Lower lobe of right lung (tissue), 2 donors: ENCODE measurements around the gene EPS8L3. TPM values are rescaled to one million over a fixed set of nuclear protein-coding genes. Genes with fewer than 3 reads are reported as not detected.

Experiments
- ATAC-seq, 2 donors: fragments of 200-7000 bp; cut with Tn5 transposase; one replicate each; pipeline ENCODE4 v1.9.1; 2020 to 2022; ENCODE audit warnings: mild to moderate bottlenecking in 2 of 2, moderate library complexity in 2 of 2
- DNase-seq: peaks from one replicate; pipeline ENCODE4 v3.0.0-alpha.2; 2020
- H3K27ac ChIP-seq: fragments of 200-600 bp; one replicate; pipeline ENCODE4 v1.8.0; 2022
- H3K27me3 ChIP-seq: fragments of 200-600 bp; one replicate; pipeline ENCODE4 v1.8.0; 2022; ENCODE audit warnings: low read depth
- H3K36me3 ChIP-seq: fragments of 200-600 bp; one replicate; pipeline ENCODE4 v1.8.0; 2022; ENCODE audit warnings: mild to moderate bottlenecking
- H3K4me1 ChIP-seq: fragments of 200-600 bp; one replicate; pipeline ENCODE4 v1.8.0; 2022
- H3K4me3 ChIP-seq: fragments of 200-600 bp; one replicate; pipeline ENCODE4 v1.8.0; 2022; ENCODE audit warnings: mild to moderate bottlenecking
- H3K9me3 ChIP-seq: fragments of 200-600 bp; one replicate; pipeline ENCODE4 v1.8.0; 2022
- CTCF ChIP-seq: fragments of 200-600 bp; IDR thresholded peaks from one replicate; pipeline ENCODE4 v1.8.0; 2022; ENCODE audit warnings: antibody characterized with exemption, mild to moderate bottlenecking
- intact Hi-C: fragments of 100-400 bp; cut with DNase I; formaldehyde crosslinking; loops from one replicate; pipeline ENCODE4 v1.11.0; 2022
- total RNA-seq: library from RNA; stranded (reverse); fragmentation: NEBNext Ultra II Directional; extraction: Animal tissue kit (Norgen Biotek cat#: 25700); gene quantifications from one replicate; pipeline ENCODE4 v1.2.1, GENCODE V29; 2021
- donor health status: DM: no; HTN: yes; CAD: no; lungs with severe emphysema.

The EPS8L3 gene
- total RNA-seq, 1 donor from 2014 or later, result not detected

- Histone ChIP-seq H3K27me3 (no peaks in the 10 kb centered on the region), H3K27ac (peak overlapping the region; percentile 18), H3K9me3 (no peaks in the 10 kb centered on the region), H3K4me3 (no peak overlapping the region), H3K36me3 (no peaks in the 10 kb centered on the region), H3K4me1 (peaks cover 42% of the 10 kb centered on the region)
- DNase-seq (no peak), ATAC-seq (peak in 1 of 2 donors; percentile 45)
- TF ChIP-seq CTCF, result no peak
- intact Hi-C loops, result no loop called here
Measured at GRCh38 chr1:109806733-109807400, 43.1 kb upstream of the EPS8L3 start.

- H3K27me3 ChIP-seq, result no peaks in the 10 kb centered on the region
- no peak for TF ChIP-seq CTCF
- H3K4me1 ChIP-seq, result peaks cover 42% of the 10 kb centered on the region
- H3K36me3 ChIP-seq, result no peaks in the 10 kb centered on the region
- intact Hi-C loops, result no loop called here
- no peak overlapping the region for H3K27ac ChIP-seq
- no peaks in the 10 kb centered on the region for H3K9me3 ChIP-seq
- no peak overlapping the region for H3K4me3 ChIP-seq
- DNase-seq, result peak; percentile 14
- ATAC-seq, result no peak
Measured at GRCh38 chr1:109805486-109806165, 41.9 kb upstream of the EPS8L3 start.

- ATAC-seq (no peak), DNase-seq (no peak)
- Histone ChIP-seq H3K27ac (no peak overlapping the region), H3K36me3 (no peaks in the 10 kb centered on the region), H3K9me3 (no peaks in the 10 kb centered on the region), H3K27me3 (no peaks in the 10 kb centered on the region), H3K4me3 (no peak overlapping the region), H3K4me1 (peaks cover 42% of the 10 kb centered on the region)
- no peak for TF ChIP-seq CTCF
- intact Hi-C loops, result no loop called here
Measured at GRCh38 chr1:109804660-109805059, 40.9 kb upstream of the EPS8L3 start.

- Histone ChIP-seq H3K9me3 (no peaks in the 10 kb centered on the region), H3K36me3 (no peaks in the 10 kb centered on the region), H3K27ac (peak overlapping the region; percentile 58), H3K4me1 (peaks cover 42% of the 10 kb centered on the region), H3K4me3 (no peak overlapping the region), H3K27me3 (no peaks in the 10 kb centered on the region)
- ATAC-seq, result no peak
- intact Hi-C loops, result no loop called here
- no peak for TF ChIP-seq CTCF
- no peak for DNase-seq
Measured at GRCh38 chr1:109803901-109804331, 40.2 kb upstream of the EPS8L3 start.

- Histone ChIP-seq H3K4me3 (no peak overlapping the region), H3K9me3 (no peaks in the 10 kb centered on the region), H3K27me3 (no peaks in the 10 kb centered on the region), H3K4me1 (peaks cover 42% of the 10 kb centered on the region), H3K36me3 (no peaks in the 10 kb centered on the region), H3K27ac (peak overlapping the region; percentile 58)
- ATAC-seq (no peak), DNase-seq (peak; percentile 29)
- no peak for TF ChIP-seq CTCF
- intact Hi-C loops, result no loop called here
Measured at GRCh38 chr1:109802901-109803561, 39.3 kb upstream of the EPS8L3 start.
